HepG2 (cell line): ENCODE data around the gene RNU6-1. TPM values are rescaled to one million over a fixed set of nuclear protein-coding genes. Genes with fewer than 3 reads are reported as not detected.

Source experiments
- ATAC-seq: fragments of 200-7000 bp; cut with Tn5 transposase; 3 replicates; pipeline ENCODE4 v1.9.1; 2020; ENCODE audit warnings: mild to moderate bottlenecking, moderate library complexity
- BruUV-seq: library from RNA; stranded (reverse); fragments of 400-500 nt; replicated peaks from 2 replicates; lab custom pipeline; 2021; lab: Mats Ljungman, UMichigan
- CTCF ChIA-PET: fragments of 300-600 bp; formaldehyde crosslinking; extraction: SDS; loops from one replicate; lab custom pipeline; 2021; ENCODE audit warnings: low total read pairs, inconsistent platforms, low intra/inter-chr PET ratio; lab: Yijun Ruan, JAX
- POLR2A ChIA-PET: fragments of 350-600 bp; sonication (Branson Sonifier 250); formaldehyde crosslinking; loops from one replicate; lab custom pipeline; 2020; ENCODE audit warnings: antibody characterized with exemption, inconsistent platforms; lab: Yijun Ruan, JAX
- DNase-seq: peaks from one replicate; pipeline ENCODE4 v3.0.0-alpha.2; 2015; ENCODE audit warnings: low spot score
- FAIRE-seq: peaks from 3 replicates; lab custom pipeline; 2011; peaks lifted over from hg19 to GRCh38; lab: Jason Lieb, UNC
- H2AFZ ChIP-seq: one replicate; pipeline ENCODE4 v1.6.1; 2011; ENCODE audit warnings: low read length, inconsistent platforms
- H3K27ac ChIP-seq: fragments of 300-600 bp; 3 replicates; pipeline ENCODE4 v1.8.0; 2011; ENCODE audit warnings: mixed run types, mild to moderate bottlenecking, mixed read lengths, low read length, inconsistent platforms; ENCODE audit not compliant: insufficient read depth; ENCODE audit errors: extremely low read length
- H3K27me3 ChIP-seq, 2 experiments: fragments of 200-600 bp in 1 of 2; 2 replicates in 1 of 2; 3 replicates in 1 of 2; pipeline versions ENCODE4 v1.6.0 to v1.8.0; 2011; ENCODE audit warnings: low read length in 2 of 2, mild to moderate bottlenecking in 2 of 2, moderate library complexity in 2 of 2, inconsistent platforms in 1 of 2; ENCODE audit not compliant: insufficient read depth in 2 of 2, control insufficient read depth in 1 of 2
- H3K36me3 ChIP-seq, 2 experiments: fragments of 200-600 bp in 1 of 2; replicated peaks in 1 of 2; 2 replicates in 1 of 2; 3 replicates in 1 of 2; pipeline versions ENCODE4 v1.5.1 to v1.8.0; 2011; ENCODE audit warnings: low read length in 2 of 2, inconsistent platforms in 1 of 2; ENCODE audit not compliant: insufficient read depth in 2 of 2, control insufficient read depth in 1 of 2
- H3K4me1 ChIP-seq: 2 replicates; pipeline ENCODE4 v1.5.1; 2012; ENCODE audit warnings: low read length, inconsistent platforms; ENCODE audit not compliant: insufficient read depth
- H3K4me2 ChIP-seq: 2 replicates; pipeline ENCODE4 v1.6.0; 2011; ENCODE audit warnings: low read depth, low read length, inconsistent platforms
- H3K4me3 ChIP-seq, 3 experiments: fragments of 200-600 bp in 1 of 3; sonication (generic), shearing (Covaris generic) in 1 of 3; replicated peaks in 1 of 3; 2 replicates each; pipeline ENCODE4 v1.5.1; 2011 to 2016; ENCODE audit warnings: low read length in 3 of 3, inconsistent platforms in 2 of 3, low read depth in 2 of 3, mild to moderate bottlenecking in 2 of 3, control low read depth in 1 of 3, mixed read lengths in 1 of 3; ENCODE audit not compliant: insufficient read depth in 1 of 3
- H3K79me2 ChIP-seq: one replicate; pipeline ENCODE4 v1.6.1; 2011; ENCODE audit warnings: low read length, inconsistent platforms; ENCODE audit not compliant: insufficient read depth
- H3K9ac ChIP-seq: 2 replicates; pipeline ENCODE4 v1.6.0; 2011; ENCODE audit warnings: mild to moderate bottlenecking, low read depth, low read length, inconsistent platforms; ENCODE audit not compliant: insufficient read depth
- H3K9me3 ChIP-seq: 2 replicates; pipeline ENCODE4 v1.5.1; 2012; ENCODE audit warnings: mild to moderate bottlenecking, low read length
- H4K20me1 ChIP-seq: 2 replicates; pipeline ENCODE4 v1.6.0; 2011; ENCODE audit warnings: inconsistent platforms, mild to moderate bottlenecking, low read length, moderate library complexity; ENCODE audit not compliant: insufficient read depth
- AFF4 ChIP-seq: sonication (generic); formaldehyde crosslinking; IDR thresholded peaks from 2 replicates; pipeline ENCODE4 v1.4.0; 2020; ENCODE audit warnings: missing genetic modification reagents
- CAMTA2 ChIP-seq: sonication (generic); formaldehyde crosslinking; IDR thresholded peaks from 2 replicates; pipeline ENCODE4 v1.4.0; 2020; ENCODE audit warnings: mild to moderate bottlenecking, missing genetic modification reagents, borderline replicate concordance
- CTCF ChIP-seq: sonication (generic); formaldehyde crosslinking; IDR thresholded peaks from 2 replicates; pipeline ENCODE4 v1.5.0; 2020; ENCODE audit warnings: mild to moderate bottlenecking, missing genetic modification reagents, moderate library complexity
- E2F1 ChIP-seq: sonication (generic); formaldehyde crosslinking; IDR thresholded peaks from 2 replicates; pipeline ENCODE4 v1.5.0; 2020; ENCODE audit warnings: missing genetic modification reagents
- REL ChIP-seq: sonication (generic); formaldehyde crosslinking; conservative IDR thresholded peaks from 2 replicates; pipeline ENCODE4 v1.8.0; 2022; ENCODE audit warnings: mild to moderate bottlenecking, missing genetic modification reagents, moderate library complexity
- ZFP91 ChIP-seq: sonication (generic); formaldehyde crosslinking; IDR thresholded peaks from 2 replicates; pipeline ENCODE4 v1.9.0; 2022; ENCODE audit warnings: missing genetic modification reagents, mild to moderate bottlenecking, borderline replicate concordance
- ZNF550 ChIP-seq: sonication (generic); formaldehyde crosslinking; IDR thresholded peaks from 2 replicates; pipeline ENCODE4 v1.4.0; 2020; ENCODE audit warnings: mild to moderate bottlenecking, missing genetic modification reagents, borderline replicate concordance
- WGBS: methylation state at CpG from one replicate; pipeline ENCODE4 v1.1.6; 2017; ENCODE audit warnings: low lambda C conversion rate; 5-methylcytosine and 5-hydroxymethylcytosine counted together
- in situ Hi-C: cut with HindIII; loops from 2 replicates; pipeline ENCODE4 v1.10.0; 2017; ENCODE audit warnings: low pct_unique_long_range_greater_than_20kb; ENCODE audit not compliant: extremely low pct_ligation_motif_present
- intact Hi-C: fragments of 100-400 bp; cut with micrococcal nuclease; formaldehyde crosslinking; loops from one replicate; pipeline ENCODE4 v1.10.0; 2022; ENCODE audit not compliant: unreplicated experiment
- polyA plus RNA-seq, 8 experiments: library from polyadenylated mRNA; depleted of rRNA in 3 of 8; stranded (reverse) in 7 of 8; unstranded in 1 of 8; fragments of >200 nt; fragmentation: Illumina TruSeq in 4 of 8; extraction: Trizol in 4 of 8; gene quantifications; 2 replicates each; pipeline versions ENCODE4 v1.2.1 to v1.2.3, GENCODE V29; 2011 to 2016; ENCODE audit warnings: low read depth in 4 of 8, missing spikeins in 1 of 8, mixed read lengths in 1 of 8; ENCODE audit not compliant: insufficient read depth in 1 of 8
- total RNA-seq, 5 experiments: library from RNA; depleted of rRNA; stranded (reverse); fragments of >200 nt; fragmentation: Illumina TruSeq; extraction: Trizol; gene quantifications; 2 replicates each; pipeline ENCODE4 v1.2.3, GENCODE V29; 2016; ENCODE audit warnings: low read depth in 1 of 5

The RNU6-1 gene
- total and polyA plus RNA-seq, 2 of the 13 experiments (the other 11 are each of a cell fraction or from before 2014, with no cell fraction given): under 0.01 TPM; not detected in 1

- FAIRE-seq (peak; percentile 66), ATAC-seq (no peak), DNase-seq (no peak)
- Histone ChIP-seq H3K4me3 (peak overlapping the region; percentile 43 to 60 (median 54); a peak in 5 of 6 replicates), H3K36me3 (no peaks in the 10 kb centered on the region), H3K79me2 (no peaks in the 10 kb centered on the region), H3K9ac (peak overlapping the region; percentile 68), H2AFZ (no peak overlapping the region), H3K27ac (peak overlapping the region; percentile 81), H4K20me1 (no peaks in the 10 kb centered on the region), H3K4me2 (peak overlapping the region; percentile 83), H3K9me3 (no peaks in the 10 kb centered on the region), H3K4me1 (peaks cover 56% of the 10 kb centered on the region), H3K27me3 (no peaks in the 10 kb centered on the region)
- WGBS: 50% methylated on average over 7 of the region's 7 CpGs
- BruUV-seq: no TSS peak
- TF ChIP-seq REL (CRISPR knock-in tag): 0 out of 2 replicates have a peak, but pooled peaks have one; percentile 54
- TF ChIP-seq CTCF (CRISPR knock-in tag): no peak
- no peak for TF ChIP-seq AFF4
- no peak for TF ChIP-seq CAMTA2 (CRISPR knock-in tag)
- TF ChIP-seq E2F1 (CRISPR knock-in tag): 0 out of 2 replicates have a peak, but pooled peaks have one; percentile 8
- TF ChIP-seq ZFP91 (CRISPR knock-in tag): no peak
- TF ChIP-seq ZNF550 (CRISPR knock-in tag): no peak
- POLR2A ChIA-PET: interaction anchor here (0.8 to 3.2 kb wide), 4 partner anchors 12 to 62 kb away, joined by 3 to 24 read pairs (median 10); no protein-coding TSS in a partner anchor
- CTCF ChIA-PET: no interaction called here
- in situ Hi-C loops (no loop called here), intact Hi-C loops (loop anchor here (2.0 kb wide), 1 partner anchor 168 kb away; no protein-coding TSS in a partner anchor)
These were observed 45.3 kb upstream of the RNU6-1 start for GRCh38 chr15:67885175-67885523.
